Measurements from ENCODE around the gene SCCPDH.
A peak's percentile ranks its signal among the peaks of the same experiment; 100 is the strongest.

Gene SCCPDH

DNA sequence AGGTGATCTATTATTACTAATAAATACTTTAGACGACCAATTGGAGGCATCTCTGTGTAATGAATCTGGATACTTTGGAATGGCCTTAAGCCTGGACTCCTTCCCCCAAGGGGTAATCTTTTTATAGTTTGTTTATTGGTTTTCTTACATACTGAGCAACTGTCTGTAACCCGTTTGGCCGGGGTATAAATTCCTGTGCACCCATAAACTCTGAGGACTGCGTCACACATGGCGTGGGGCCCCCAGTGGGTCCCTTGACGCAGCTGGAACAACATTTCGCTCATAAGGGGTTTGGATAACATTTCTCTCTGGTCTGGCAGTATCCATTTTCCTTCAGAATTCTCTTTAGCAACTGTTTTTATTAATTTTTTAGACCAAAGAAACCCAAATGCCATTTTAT lies 26.5 kb downstream of the SCCPDH start:
- no peak for DNase-seq (ENCODE audit: low spot score)

DNA sequence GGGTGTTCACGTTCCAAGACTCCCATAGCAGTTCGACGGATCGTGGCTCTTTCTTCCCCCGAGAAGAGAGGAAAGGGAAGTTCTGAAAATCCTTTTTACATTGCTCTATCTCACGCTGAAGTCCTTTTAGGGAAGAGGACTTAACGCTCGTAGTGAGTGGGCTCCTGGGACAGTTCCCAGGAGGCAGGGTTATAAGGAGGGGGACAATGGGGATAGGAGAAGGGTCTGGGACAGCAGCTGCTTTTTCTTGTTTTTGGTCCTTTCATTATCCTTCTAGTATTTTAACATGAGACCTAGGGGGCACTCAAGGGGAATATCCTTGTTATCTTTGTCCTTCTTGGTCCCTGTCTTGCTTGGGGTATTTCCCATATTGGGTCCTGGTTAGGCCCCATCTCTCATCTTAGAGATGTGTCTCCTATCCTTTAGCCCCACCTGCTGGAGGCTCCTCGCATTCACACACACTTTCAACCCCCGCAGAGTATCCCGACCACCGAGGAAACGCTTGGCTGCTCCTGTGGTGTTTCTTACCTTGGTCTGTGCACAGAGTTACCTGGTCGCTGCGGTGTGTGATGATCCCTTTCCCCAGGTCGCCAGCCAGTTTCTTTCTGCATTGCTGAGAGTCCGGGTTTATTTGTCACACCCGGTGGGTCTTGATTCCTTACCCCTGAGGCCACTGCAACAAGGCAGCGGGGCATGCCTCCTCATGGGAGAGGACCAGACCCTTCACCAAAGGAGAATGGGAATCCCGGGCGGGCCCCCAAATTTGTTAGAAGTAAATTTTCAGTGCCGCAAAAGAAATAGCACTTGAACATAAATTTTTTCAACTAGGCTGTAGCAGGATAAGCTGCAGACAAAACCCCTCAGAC lies 29.7 kb downstream of the SCCPDH start:
- peak; percentile 39 for DNase-seq (ENCODE audit: low spot score)

DNA sequence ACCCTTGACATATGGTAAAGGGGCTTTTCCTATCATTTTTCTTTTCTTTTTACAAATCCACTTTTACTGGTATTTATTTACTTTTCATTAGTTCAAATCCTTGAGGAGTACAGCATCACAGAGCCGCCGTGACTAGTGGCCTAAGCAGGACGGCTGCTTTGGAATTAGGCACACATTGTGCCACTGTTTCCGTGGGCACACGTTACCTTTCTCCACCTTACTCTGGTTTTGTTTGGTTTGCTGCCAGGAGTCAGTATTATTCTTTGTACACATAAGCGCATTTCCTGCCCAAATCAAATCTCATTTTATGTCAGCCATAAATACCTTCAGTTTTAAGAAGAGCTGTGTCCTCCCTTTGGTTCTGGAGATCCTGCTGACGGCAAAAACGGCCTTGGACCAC lies 31.2 kb downstream of the SCCPDH start:
- DNase-seq (ENCODE audit: low spot score) = no peak

DNA sequence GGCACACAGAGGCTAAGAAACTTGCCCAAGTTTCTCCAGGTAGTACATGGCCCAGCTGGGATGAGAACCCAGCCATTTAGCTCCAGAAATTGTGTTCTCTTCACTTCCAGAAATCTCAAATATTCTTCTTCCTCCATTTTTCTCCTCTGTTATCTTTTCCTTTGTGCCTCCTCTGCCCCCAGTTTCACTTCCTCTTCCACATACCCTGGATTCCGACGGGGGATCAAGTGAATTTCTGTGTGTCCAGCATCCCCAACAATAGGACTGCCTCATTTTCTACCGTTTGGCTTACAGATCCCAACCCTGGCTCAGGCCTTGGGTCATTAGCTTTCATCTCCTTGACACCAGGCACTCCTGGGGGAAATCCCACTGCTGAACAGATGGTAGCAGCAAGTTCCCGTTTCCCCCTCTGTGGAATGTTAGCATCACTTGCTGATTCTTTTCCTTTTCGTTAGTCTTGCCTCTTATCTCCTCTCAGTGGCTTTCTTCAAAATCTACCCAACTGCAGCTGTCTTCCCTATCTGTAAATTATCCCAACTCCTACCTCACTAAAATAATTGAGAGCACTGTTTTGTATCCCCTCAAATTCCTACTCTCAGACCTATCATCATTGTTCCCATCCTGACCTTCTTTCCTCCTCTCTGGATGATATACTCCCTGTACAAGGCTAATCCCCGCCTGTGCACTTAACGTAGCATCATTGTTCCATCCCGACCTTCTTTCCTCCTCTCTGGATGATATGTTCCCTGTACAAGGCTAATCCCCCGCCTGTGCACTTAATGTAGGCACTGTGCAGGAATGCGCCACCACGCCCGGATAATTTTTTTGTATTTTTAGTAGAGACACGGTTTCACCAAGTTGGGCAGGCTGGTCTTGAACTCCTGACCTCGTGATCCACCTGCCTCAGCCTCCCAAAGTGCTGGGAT lies 36.5 kb downstream of the SCCPDH start:
- peak; percentile 27 for DNase-seq (ENCODE audit: low spot score)

DNA sequence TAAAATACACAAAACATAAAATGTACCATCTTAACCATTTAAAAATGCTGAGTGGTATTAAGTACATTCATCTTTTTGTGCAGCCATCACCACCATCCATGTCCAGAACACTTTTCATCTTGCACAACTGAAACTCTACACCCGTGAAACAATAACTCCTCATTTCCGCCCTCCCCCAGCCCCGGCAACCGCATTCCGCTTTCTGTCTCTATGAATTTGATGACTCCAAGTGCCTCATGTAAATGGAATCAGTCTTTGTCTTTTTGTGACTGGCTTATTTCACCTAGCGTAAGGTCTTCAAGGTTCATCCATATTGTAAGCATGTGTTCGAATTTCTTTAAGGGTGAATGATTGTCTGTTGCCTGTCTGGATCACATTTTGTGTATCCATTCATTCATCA lies 37.2 kb downstream of the SCCPDH start:
- DNase-seq (ENCODE audit: low spot score) = no peak

DNA sequence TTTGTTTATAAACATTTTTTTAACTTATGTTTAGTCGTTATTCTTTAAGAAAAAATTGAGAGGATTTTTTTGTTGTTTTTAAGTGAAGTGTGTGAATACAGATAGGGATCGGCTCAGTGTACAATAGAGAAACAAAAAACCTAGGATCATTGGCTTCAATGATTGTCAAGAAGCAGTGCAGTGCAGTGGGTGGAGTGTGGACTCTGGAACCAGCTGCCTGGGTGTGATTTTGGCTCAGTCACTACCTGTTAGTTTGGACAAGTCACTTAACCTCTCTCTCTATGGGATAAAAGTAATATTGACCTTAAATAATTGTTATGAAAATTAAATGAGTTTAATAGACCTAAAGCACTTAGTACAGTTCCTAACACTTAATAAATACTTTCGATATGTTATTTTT lies 41.3 kb downstream of the SCCPDH start:
- DNase-seq (ENCODE audit: low spot score) = no peak

DNA sequence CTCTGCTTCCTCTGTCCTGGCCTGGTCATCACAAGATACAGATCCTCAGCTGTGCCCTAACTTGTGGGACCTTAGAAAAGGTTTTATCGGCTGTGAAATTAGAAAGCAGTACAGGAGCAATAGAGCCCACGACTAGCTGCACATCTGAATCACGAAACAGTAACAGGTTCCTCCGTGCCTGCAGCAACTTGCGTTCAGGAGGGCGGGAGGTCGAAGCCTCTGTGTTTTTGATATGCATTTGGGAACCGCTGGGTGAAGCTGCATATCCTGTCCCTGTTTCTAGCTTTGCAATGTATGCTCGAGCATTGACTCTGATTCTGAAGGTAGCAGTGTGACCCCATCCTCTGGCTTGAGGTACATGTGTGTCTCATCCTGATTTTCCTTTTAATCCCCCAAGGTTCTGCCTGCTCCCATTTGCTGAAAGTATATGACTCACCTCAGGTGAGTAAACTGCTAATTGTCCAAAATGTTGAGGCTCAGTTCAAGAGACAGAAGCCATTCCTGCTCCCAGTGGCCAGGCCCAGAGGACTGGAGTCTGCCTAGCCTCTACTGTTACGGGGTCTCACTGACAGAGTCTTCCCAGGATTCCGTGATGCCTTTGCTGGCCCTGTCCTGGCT lies 44.3 kb downstream of the SCCPDH start:
- DNase-seq (ENCODE audit: low spot score) = no peak

DNA sequence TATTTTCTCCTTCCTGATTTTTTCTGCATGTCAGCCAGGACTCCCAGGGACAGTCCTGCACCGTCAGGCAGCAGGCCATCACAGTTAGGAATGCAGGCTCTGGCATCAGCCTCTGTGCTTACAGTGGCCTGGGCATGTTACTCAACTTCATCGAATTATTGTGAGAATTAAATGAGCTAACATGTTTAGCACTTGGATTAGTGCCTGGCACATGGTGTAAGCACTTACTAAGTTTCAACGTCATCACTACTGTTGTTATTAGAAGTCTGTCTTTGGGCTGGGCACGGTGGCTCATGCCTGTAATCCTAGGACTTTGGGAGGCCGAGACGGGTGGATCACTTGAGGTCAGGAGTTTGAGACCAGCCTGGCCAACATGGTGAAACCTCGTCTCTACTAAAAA lies 45.1 kb downstream of the SCCPDH start:
- no peak for DNase-seq (ENCODE audit: low spot score)

DNA sequence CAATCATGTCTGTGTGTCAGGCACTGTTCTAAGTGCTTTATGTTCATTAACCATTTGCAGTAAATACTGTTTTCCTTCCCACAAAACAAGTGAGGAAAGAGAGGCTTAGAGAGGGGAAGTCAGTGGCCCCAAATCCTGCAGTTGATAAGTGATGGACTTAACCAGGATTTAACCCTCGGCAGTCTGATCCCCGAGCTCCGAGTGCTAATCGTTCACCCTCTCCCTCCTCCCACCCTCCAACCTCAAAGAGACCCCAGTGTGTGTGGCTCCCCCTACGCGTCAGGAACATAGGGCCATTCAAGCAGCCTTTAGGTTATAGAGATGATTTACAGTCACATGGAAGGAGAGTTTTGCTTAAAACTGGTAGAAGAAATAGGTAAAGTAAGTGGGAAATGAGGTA lies 47.2 kb downstream of the SCCPDH start:
- DNase-seq (ENCODE audit: low spot score) = no peak

DNA sequence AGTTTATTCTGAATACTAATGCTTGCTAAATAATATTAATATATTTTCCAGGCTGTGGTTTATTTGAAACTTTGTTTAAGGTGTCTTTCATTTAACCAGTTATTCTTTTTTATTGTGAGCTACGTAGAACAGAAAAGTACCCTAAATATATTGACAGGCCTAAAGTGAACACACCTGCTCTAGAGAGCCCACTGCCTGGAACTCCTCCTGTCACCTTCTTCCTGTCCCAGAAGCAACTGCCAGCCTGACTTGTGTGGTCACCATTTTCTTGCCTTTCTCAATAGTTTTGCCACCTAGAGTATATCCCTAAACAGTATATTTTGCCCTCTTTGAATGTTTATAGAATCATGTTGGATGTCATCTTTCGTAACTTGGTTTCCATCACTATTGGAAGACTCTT lies 48.5 kb downstream of the SCCPDH start:
- no peak for DNase-seq (ENCODE audit: low spot score)

DNA sequence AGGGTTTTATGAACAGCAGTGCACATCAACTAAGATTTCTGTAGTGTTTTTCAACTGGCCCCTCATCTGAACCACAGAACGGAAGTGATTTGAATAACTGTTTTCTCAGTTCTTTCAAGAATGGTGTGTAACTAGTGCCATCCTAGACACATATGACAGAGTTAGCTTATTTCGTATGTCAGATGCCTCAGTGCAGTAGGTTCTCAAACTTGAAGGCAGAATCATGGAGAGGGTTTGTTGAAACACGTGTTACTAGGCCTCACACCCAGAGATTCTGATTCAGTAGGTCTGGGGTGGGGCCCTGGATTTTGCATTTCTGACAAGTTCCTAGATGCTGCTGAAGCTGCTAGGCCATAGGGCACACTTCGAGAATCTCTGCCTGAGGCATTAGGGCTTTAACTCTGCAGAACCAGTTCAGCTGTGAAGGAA lies 49.0 kb downstream of the SCCPDH start:
- no peak for DNase-seq (ENCODE audit: low spot score)

DNA sequence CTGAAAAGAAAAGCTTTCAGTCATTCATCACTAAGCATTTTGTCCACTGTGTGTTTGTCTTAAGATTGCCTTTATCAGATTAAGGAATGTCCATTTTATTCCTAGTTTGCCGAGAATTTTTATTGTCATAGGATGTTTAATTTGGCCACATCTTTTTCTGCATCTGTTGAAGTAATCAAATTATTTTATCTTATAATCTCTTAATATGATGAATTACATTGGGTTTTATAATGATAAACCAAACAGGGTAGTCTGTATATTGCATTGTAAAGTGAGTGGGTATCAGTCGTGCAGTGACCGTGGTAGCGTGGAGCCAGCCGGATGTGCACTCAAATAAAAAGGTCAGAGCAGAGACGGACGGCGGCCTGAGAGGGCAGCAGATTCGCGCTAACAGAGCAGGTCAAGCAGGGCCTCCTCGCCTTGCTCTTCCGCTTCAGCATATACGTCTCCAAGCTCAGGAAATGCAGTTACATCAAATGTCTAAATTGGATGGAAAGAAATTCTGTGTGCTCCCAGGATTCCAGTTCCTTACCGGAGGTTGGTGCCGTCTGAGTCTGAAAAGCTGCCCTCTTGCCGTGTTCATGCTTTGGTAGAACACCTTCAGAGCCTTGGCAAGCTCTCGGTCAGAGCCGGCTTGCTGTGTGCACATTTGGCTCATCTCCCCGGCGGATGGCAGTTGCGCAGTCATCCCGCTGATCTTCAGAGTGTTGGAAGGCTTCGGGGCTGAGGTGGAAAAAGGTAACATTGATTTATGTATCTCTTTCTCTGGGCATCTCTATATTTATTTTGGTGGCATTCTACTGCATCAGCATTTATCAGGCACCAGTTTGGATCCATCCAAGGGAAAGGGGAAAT lies 51.5 kb downstream of the SCCPDH start:
- no peak for DNase-seq (ENCODE audit: low spot score)

DNA sequence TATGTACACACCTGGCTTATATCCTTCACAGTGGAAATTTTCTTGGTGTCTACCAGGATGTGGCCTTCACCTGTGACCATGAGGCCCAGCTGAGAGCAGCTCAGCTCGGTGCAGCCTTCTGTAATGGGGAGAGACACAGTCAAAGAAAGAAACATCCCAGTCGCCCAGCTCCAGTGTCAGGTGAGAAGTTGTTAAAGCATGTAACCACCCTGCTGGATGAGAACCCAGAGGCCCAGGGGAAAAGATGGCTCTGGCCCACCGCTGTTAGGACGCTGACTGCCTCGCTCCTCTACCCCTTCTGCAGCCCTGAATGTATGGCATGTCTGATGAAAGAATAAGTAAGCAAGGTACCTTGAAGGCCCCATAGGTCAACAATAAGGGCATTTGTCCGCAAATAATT lies 52.7 kb downstream of the SCCPDH start:
- DNase-seq (ENCODE audit: low spot score) = no peak

DNA sequence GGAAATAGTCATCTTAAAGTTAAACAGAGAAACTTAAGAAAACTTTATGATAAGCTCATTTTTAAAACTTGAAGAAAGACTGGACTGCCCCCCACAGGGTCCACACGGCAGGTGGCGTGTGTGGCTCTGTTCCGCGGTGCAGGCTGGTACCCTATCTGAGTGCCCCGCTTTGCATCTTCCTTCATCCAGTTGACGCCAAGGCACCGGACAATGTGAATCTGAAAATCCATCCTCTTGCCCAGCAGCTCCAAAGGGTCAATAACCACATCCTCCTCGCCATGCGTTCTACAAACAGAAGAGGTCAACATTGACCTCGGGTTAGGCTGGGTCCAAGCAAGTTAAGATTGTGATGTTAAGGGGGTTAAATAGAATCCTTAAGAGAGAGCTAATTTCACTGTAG lies 54.5 kb downstream of the SCCPDH start:
- no peak for DNase-seq (ENCODE audit: low spot score)

DNA sequence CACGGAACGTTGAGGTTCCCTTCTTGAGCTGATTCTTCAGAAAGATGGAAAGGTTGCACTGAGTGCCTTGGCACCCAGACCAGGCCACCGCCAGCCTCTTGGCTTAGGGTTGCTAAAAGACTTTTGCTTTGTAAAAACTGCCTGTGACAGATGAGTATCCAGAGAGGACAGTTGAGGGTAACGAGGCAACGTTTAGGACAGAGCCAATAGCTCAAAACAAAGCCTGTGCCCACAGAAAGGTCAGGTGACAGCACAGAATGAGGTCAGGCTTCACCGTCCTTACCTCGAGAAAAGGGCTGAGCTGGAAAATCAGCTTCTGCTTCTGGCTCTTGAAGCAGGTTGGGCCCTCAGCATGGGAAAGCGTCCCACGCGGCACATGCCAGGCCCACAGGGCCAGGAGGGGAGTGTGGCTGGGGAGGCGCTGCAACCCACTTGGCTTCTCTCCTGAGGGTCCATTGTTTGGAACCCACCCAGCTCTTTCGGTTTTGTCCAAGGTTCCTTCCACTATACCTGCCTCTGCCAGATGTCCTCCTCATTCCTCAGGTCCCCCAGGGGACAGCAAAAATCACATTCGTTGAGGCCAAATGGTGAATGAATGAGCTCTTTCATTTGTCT lies 55.5 kb downstream of the SCCPDH start:
- no peak for DNase-seq (ENCODE audit: low spot score)

DNA sequence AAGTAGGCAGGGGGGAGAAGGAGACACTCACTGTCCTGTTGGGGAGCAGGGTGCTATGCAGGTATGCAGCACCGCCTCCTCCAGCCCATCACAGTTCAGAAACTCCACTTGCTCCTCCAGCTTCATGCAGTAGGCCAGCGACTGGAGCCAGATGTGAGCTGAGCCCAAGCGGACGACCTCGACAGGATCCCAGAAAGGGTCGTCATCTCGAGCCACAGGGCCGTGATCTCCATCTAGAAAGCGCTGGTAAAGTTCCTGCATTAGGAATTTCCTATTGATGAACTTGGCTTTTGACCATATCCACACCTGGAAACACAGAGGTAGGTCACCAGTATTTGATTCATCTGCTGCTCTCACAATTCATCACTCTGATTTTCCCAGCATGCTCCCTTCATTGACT lies 56.1 kb downstream of the SCCPDH start:
- DNase-seq (ENCODE audit: low spot score) = no peak

DNA sequence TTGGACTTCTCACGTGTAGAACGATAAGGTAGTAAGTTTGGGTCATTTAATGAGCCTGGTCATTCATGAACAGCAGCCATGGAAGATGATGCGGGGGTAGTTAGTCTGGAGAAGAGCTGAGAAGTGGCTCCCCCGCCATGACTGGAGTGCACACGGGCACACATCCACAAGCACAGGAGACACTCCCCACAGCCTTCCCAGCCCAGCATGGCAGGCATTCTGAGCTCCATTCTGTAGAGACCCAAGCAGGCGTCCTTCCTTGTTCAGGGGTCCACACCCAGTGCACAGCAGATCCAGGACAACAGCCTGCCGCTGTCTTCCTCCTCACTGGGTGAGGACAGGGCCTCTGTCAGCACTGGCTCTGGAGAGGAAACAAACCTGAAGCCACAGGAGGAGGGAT lies 57.0 kb downstream of the SCCPDH start:
- no peak for DNase-seq (ENCODE audit: low spot score)

DNA sequence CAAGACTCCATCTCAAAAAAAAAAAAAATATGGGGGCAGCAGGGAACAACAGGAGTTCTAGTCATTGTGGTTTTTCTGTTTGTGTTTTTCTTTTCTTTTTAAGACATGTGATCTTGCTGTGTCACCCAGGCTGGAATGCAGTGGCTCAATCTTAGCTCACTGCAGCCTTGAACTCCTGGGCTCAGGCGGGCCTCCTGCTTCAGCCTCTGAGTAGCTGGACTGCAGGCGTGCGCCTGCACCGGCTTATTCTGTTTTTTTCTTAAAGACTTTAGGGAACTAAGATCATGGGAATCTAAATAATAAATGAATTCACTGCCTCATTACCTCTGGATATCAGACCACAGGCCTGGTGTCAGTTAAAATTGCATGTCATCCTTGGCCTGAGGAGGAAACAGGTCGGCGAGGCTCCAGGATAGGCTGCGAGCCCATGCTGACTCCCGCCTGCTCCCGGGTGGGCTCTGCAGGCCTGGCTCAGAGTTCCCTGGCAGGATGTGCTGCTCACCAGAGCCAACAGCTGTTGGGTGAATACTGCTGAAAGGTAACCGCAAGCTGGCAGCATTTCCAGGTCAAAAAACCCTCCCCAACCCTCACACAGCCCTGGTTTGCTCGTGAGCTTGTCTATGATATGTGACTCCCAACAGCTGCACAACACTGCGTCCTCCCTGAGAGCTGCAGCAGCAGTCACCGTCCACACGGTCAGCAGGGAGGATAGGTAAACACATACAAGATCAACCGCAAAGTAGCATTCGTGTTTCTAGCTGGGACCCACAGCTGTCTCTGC lies 58.1 kb downstream of the SCCPDH start:
- DNase-seq (ENCODE audit: low spot score) = no peak

DNA sequence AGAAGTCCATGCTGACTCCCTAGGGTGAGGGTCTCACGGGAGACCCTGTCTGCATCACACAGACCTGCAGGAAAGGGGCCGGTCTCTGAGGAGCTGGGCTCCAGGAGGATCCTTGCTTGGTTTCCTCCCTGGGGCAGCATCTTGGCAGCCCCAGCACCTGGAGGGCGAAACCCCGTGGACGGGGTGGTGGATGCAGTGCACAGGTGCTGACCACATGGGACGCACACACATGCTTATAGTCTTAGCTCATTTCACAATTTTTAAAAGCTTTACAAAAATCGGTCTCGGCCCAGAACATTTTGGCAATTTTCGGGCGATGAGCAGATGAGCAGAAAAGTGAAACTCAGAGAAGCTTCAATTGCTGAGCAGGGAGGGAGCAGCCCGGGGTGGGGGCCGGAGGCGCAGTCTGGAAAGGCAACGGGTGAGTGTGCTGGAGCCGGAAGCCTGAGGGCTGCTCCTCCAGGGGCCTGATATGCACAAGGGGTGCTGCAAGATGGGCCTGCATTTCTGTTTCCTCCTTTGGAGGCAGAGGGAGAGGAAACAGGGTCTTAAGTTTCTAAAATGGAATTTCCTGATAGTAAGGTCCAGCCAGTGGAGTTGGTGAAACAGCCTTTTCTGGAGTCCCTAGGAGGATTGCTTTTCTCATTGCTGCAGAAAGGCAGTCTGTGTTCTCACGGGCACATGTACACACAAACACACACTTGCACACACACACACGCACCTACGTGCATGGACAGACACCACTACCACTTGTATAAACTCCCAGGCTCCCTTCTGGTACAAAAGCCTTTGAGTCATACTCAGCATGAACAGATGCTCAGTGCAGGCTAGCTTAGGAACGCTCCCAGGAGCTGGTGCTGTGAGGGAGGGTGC lies 60.6 kb downstream of the SCCPDH start:
- no peak for DNase-seq (ENCODE audit: low spot score)

Measured in putamen (tissue), 1 donor.